Measurements from ENCODE around the gene ARL4D.
"Not testable (repeated sequence)": the region's sequence is repeated elsewhere in the genome, so short reads cannot be mapped to it uniquely, and the experiment has no call there.

- not testable (repeated sequence) for TF ChIP-seq CTCF (IDR thresholded peaks at IDR 0.05; ENCODE audit: low read length); EZH2phosphoT487 (IDR thresholded peaks at IDR 0.05; ENCODE audit: low read length); EZH2 (optimal IDR thresholded peaks at IDR 0.05; ENCODE audit: low read depth, low read length)
Measured at GRCh38 chr17:43394696-43395095, 4.1 kb upstream of the ARL4D start.

All from MM.1S (cell line).